Measurements from ENCODE around the gene CPNE5. TPM values are rescaled to one million over a fixed set of nuclear protein-coding genes. Genes with fewer than 3 reads are reported as not detected.

The CPNE5 gene
- total RNA-seq, 1 donor from 2014 or later, result 24.9 TPM

- peaks cover 22% of the 10 kb centered on the region for H3K36me3 Mint-ChIP-seq (ENCODE audit: low read depth, unreplicated experiment)
- peak overlapping the region; percentile 48 for H3K4me3 Mint-ChIP-seq (ENCODE audit: unreplicated experiment)
- DNase-seq (ENCODE audit: low spot score), result peak; percentile 58
- peaks cover 71% of the 10 kb centered on the region for H3K4me1 Mint-ChIP-seq (ENCODE audit: unreplicated experiment)
- H3K27me3 Mint-ChIP-seq (ENCODE audit: unreplicated experiment), result peaks cover 14% of the 10 kb centered on the region
- no peaks in the 10 kb centered on the region for H3K9me3 Mint-ChIP-seq (ENCODE audit: unreplicated experiment)
- TF ChIP-seq, protein P1, sequence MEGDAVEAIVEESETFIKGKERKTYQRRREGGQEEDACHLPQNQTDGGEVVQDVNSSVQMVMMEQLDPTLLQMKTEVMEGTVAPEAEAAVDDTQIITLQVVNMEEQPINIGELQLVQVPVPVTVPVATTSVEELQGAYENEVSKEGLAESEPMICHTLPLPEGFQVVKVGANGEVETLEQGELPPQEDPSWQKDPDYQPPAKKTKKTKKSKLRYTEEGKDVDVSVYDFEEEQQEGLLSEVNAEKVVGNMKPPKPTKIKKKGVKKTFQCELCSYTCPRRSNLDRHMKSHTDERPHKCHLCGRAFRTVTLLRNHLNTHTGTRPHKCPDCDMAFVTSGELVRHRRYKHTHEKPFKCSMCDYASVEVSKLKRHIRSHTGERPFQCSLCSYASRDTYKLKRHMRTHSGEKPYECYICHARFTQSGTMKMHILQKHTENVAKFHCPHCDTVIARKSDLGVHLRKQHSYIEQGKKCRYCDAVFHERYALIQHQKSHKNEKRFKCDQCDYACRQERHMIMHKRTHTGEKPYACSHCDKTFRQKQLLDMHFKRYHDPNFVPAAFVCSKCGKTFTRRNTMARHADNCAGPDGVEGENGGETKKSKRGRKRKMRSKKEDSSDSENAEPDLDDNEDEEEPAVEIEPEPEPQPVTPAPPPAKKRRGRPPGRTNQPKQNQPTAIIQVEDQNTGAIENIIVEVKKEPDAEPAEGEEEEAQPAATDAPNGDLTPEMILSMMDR (IDR thresholded peaks at IDR 0.05; ENCODE audit: unreplicated experiment), result no peak
- peak overlapping the region; percentile 99 for H3K27ac Mint-ChIP-seq (ENCODE audit: unreplicated experiment)
Measured at GRCh38 chr6:36827261-36828079, 11.8 kb downstream of the CPNE5 start.

DNA sequence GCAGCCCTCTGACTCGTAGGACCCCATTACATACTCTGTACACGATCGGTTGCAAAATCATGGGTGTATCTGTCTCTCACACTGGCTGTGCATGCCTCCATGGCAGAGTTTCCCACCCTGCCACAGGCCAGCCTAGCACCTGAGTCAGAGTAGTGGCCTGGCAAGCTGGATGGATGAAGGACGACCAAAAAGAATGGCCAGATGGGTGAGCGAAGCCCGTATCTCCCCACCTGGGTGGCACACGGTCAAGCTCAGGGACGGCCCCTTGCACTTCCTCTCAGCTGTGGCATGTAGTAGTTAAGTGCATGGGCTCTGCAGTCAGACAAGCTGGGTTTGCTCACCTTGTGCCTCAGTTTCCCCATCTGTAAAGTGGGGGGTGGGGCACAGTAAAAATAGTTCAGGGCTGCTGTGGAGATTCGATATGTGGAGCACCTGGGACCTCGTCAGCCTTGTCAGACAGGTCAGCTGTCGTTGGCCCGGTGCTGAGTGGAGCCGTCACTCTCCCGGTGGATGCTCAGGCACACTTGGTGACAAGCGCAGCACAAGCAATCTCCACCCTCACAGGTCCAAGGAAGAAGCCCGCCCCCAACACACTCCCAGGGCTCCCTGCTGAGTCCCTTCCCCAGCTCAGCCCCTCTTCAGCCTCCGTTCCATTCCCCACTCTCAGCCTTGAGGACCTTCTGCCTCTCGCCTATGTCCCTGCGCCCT is 12.6 kb downstream of the CPNE5 start:
- Mint-ChIP-seq H3K9me3 (ENCODE audit: unreplicated experiment) (no peaks in the 10 kb centered on the region), H3K36me3 (ENCODE audit: low read depth, unreplicated experiment) (peaks cover 29% of the 10 kb centered on the region), H3K4me3 (ENCODE audit: unreplicated experiment) (peak overlapping the region; percentile 80), H3K27ac (ENCODE audit: unreplicated experiment) (peak overlapping the region; percentile 99), H3K27me3 (ENCODE audit: unreplicated experiment) (peaks cover 17% of the 10 kb centered on the region), H3K4me1 (ENCODE audit: unreplicated experiment) (peaks cover 79% of the 10 kb centered on the region)
- TF ChIP-seq, protein P1 (IDR thresholded peaks at IDR 0.05; ENCODE audit: unreplicated experiment), result no peak
- no peak for DNase-seq (ENCODE audit: low spot score)

GRCh38 chr6:36825994-36826393 is 13.2 kb downstream of the CPNE5 start:
- Mint-ChIP-seq H3K9me3 (ENCODE audit: unreplicated experiment) (no peaks in the 10 kb centered on the region), H3K36me3 (ENCODE audit: low read depth, unreplicated experiment) (peaks cover 31% of the 10 kb centered on the region), H3K27ac (ENCODE audit: unreplicated experiment) (peak overlapping the region; percentile 99), H3K27me3 (ENCODE audit: unreplicated experiment) (peaks cover 17% of the 10 kb centered on the region), H3K4me1 (ENCODE audit: unreplicated experiment) (peaks cover 85% of the 10 kb centered on the region), H3K4me3 (ENCODE audit: unreplicated experiment) (peak overlapping the region; percentile 80)
- no peak for DNase-seq (ENCODE audit: low spot score)
- TF ChIP-seq, protein P1 (IDR thresholded peaks at IDR 0.05; ENCODE audit: unreplicated experiment), result no peak

GRCh38 chr6:36825452-36825851 is 13.8 kb downstream of the CPNE5 start:
- Mint-ChIP-seq H3K4me1 (ENCODE audit: unreplicated experiment) (peaks cover 85% of the 10 kb centered on the region), H3K27ac (ENCODE audit: unreplicated experiment) (peak overlapping the region; percentile 99), H3K27me3 (ENCODE audit: unreplicated experiment) (peaks cover 17% of the 10 kb centered on the region), H3K36me3 (ENCODE audit: low read depth, unreplicated experiment) (peaks cover 37% of the 10 kb centered on the region), H3K4me3 (ENCODE audit: unreplicated experiment) (peak overlapping the region; percentile 80), H3K9me3 (ENCODE audit: unreplicated experiment) (no peaks in the 10 kb centered on the region)
- no peak for DNase-seq (ENCODE audit: low spot score)
- TF ChIP-seq, protein P1 (IDR thresholded peaks at IDR 0.05; ENCODE audit: unreplicated experiment), result no peak

- Mint-ChIP-seq H3K4me3 (ENCODE audit: unreplicated experiment) (peak overlapping the region; percentile 48), H3K27me3 (ENCODE audit: unreplicated experiment) (peaks cover 18% of the 10 kb centered on the region), H3K36me3 (ENCODE audit: low read depth, unreplicated experiment) (peaks cover 40% of the 10 kb centered on the region), H3K27ac (ENCODE audit: unreplicated experiment) (peak overlapping the region; percentile 99), H3K4me1 (ENCODE audit: unreplicated experiment) (peaks cover 81% of the 10 kb centered on the region), H3K9me3 (ENCODE audit: unreplicated experiment) (no peaks in the 10 kb centered on the region)
- DNase-seq (ENCODE audit: low spot score), result no peak
- TF ChIP-seq, protein P1 (IDR thresholded peaks at IDR 0.05; ENCODE audit: unreplicated experiment), result no peak
Measured at GRCh38 chr6:36824253-36824652, 15.0 kb downstream of the CPNE5 start.
